Breast epithelium (tissue), 3 donors: ENCODE measurements around the gene LPP.

Experiments
- CTCF ChIP-seq, 3 donors: fragments of 450-650 bp; IDR thresholded peaks; one replicate each; pipeline ENCODE4 v1.5.1; 2016 to 2017; ENCODE audit warnings: antibody characterized with exemption in 3 of 3, mild to moderate bottlenecking in 3 of 3, moderate library complexity in 3 of 3
- POLR2A ChIP-seq: fragments of 450-650 bp; IDR thresholded peaks from one replicate; pipeline ENCODE4 v1.6.1; 2016; ENCODE audit warnings: antibody characterized with exemption, mild to moderate bottlenecking, moderate library complexity

GRCh38 chr3:188468196-188468595 is 314.2 kb downstream of the LPP start:
- no peak for TF ChIP-seq POLR2A
- TF ChIP-seq CTCF (IDR thresholded peaks at IDR 0.05) = no peak
